ENCODE measurements around the gene FBXO44.

FBXO44 gene

DNA sequence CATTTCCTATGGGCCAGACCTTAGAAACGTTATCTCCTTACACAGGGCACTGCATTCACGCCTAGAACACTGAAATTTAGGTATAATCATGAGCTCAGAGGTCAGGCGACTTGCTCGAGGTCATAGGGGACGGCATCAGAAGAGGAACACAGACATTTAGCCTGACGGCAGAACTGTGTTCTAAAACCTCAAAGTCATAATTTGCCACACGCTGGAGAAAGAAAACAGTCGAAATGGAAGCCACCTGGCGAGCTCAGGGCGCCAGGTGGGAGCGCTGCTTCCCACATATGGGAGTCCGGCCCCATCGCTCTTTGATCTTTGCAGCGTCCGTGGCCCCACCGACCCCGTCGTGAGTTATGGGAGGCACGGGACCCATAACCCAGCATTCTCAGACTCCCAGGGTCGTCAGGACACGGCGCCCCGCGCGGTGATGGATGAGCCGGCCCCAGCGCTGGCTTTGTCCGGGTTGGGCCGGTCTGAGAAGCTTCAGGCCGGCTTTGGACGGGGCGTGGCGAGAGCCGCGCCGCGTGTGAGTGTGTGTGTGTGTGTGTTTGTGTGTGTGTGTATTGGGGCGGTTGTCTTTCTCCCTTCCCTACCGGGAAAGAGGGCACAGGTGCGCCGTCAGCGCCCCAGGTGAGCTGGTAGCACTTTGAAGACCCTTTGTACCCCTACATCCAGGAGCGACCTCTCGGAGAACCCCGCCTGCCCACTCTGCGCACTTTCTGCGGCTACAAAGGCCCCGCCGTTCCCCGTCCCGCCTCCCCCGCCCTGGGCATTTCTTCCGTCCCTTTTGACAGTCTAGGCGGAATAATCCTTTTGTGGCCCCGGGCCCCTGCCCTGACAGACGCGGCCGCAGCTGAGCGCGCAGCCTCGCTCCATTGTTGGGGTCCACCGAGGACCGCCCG is 36.0 kb downstream of the FBXO44 start:
- no peak for DNase-seq (ENCODE audit: low read depth)

DNA sequence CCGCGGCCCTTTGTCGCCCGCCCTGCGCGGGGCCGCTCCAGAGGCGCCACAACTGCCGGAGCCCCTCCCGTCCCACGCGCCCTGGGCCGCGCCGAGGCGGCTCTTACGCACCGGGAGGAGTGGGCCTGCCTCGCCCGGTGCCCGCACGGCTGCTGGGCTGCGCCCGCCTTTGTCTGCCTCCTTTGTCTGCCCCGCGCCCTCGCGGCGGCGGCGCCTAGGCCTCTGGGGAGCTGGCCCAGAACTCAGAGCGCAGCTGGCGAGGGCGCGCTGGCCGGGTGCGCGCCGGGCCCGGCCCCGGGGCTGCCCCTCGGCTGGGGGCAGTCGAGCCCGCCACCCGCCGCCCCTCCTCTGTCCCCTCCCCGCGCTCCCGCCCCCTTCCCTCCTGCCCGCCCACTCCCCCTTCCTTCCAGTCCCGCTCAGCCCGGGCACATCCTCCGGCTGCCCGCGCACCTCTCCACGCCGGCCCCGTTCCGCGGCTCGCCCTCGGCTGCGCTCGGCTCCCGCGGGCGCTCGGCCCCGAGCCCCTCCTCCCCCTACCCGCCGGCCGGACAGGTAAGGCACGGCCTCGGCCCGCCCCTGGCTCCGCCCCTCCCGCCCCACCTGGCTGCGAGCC is 36.7 kb downstream of the FBXO44 start, which contains the start of gene DRAXIN:
Gene DRAXIN (plus strand): TSS at position 409 of the 613 bp plus-strand sequence. CDS start 14,549 bp downstream, outside the sequence.
- DNase-seq (ENCODE audit: low read depth): no peak

DNA sequence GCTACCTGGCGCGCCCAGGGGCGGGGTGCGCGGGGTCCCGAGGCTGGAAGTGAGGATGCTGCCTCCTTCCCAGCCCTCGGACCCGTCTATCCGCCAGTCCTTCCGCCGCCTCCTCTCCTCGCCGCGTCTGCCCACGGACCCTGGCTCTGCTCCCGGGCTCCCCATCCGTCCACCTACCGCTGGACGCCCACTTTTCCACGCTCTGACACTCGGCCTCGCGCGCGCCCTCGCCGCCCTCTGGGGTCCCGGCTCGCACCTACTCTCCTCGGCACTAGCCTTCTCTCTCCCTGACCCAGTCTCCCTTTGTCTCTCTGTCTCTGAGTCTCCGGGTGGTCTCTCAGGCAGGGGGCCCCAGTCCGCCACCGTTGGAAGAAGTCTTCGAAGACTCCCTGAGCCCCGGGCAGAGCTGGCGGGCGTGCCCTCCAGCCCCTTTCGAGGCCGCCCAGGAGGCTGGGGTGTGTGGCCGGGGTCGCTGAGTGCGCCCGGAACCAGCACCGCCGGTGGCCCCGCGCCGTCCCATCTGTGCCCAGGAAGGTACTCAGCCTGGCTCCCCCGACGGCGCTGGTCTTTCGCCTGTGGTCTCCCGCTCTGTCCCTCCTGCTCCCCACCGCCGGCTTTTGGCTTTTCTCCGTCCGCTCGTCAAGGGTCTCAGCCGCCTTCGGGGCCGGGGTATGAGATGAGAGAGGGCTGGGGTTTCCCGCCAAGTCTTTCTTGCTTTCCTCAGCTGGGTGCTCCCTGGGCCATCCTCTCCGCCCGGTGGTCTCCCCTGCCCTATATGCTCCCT is 37.4 kb downstream of the FBXO44 start:
- no peak for DNase-seq (ENCODE audit: low read depth)

DNA sequence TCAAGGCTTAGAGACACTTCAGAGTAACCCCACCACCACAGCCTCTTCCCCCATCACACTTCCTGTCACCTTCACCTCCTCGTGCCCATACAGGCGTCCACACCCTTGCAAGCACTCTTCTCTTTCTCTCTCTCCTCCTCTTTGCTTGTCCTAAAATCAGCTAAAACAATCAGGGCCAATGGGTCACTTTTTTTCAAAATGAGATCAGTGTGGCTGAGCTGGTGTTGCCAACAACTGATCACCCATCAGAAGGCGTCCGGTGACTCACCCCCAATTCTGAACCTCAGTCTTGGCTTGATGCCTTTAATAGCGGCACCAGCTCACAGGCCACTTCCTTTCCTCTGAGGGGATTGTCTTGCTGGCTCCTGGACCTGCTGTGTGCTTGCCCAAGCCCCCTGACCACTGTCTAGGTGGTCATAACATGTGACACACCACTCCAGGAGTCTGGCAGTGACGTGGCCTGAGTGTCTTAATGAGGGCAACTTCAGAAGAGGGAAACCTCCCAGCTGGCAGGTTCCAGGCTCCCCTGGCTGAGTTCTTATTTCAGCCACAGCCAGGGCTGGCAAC is 38.4 kb downstream of the FBXO44 start:
- no peak for DNase-seq (ENCODE audit: low read depth)

DNA sequence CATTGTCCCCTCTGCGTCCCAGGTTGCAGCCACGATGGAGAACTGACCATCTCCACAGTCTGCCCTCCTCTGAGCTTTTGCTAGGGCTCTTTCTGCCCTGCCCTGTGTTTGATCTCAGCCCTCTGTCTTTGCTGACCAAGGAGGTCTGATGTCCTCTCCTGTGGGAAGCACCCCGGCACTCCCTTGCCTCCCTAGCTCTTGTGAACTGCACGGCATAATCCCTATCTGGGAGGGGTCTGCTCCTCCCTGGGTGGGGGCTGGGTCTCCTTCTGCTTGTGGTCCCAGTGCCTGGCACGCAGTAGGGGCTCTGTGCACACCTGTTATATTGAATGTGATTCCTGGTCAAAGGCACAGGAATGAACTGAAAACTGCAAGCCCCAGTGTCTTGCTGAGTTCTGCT is 39.2 kb downstream of the FBXO44 start:
- no peak for DNase-seq (ENCODE audit: low read depth)

DNA sequence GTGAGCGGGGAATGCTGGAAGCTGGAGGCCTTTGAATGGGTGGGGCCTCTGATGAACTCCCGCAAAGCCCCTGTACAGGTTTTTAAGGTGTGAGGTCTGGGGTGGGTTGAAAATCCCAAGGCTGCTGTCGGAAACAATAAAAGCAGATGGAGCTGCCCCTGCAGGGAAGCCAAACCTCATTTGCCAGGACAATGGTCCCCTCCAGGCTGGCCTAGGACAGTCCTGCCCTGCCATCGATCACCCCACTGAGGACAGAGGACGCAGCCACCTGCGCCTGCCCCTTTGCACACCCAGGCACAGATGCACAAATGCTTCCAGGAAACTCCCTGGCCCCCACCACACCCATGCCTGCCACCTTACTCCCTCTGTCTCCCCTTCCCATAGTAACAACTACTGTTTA is 41.2 kb downstream of the FBXO44 start:
- no peak for DNase-seq (ENCODE audit: low read depth)

DNA sequence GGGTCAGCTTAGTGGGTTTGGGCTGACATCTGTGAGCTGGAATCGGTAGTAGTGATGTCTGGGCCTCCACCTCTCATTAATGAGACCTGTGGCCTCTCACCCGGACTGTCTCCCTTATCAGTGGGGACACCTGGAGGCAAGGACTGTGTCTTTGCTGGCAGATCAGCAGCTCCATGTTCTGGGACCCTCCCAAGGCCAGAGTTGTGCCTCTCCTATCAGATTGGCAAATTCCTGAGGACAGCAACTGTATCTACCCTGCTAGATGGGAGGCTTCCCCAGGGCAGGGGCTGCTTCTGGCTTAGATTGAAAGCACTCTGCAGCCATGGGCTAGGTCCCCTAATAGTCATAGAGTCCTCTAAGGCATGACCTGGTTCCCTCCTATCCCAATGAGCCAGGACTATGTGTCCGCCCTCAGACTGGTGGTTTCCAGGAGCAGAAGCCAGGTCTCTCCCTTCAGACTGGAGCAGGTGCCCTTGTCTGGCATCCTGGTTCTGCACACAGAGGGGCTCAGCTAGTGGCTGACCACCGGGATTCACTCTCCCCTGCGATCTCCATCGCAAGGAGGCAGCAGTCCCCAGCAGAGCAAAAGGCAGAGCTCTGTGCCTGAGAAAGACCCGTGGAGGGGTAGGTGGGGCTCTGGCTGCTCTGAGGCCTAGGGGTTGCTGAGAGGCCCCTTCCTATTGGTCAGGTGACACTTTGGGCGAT is 42.7 kb downstream of the FBXO44 start:
- DNase-seq (ENCODE audit: low read depth): no peak

DNA sequence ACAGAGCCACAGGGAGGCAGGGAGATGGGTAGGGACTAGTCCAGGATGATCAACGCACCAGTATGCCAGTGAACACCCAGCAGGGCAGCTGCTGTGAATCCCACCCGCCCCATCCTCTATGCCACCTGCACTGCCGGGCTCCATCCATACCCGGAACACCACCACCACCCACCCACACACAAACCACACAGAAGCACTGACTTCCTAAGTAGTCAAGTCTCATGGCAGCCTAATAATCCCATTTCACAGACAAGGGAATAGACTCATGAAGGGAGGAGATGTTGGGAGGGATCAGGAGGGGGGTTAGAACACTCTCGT is 43.2 kb downstream of the FBXO44 start:
- DNase-seq (ENCODE audit: low read depth): no peak

DNA sequence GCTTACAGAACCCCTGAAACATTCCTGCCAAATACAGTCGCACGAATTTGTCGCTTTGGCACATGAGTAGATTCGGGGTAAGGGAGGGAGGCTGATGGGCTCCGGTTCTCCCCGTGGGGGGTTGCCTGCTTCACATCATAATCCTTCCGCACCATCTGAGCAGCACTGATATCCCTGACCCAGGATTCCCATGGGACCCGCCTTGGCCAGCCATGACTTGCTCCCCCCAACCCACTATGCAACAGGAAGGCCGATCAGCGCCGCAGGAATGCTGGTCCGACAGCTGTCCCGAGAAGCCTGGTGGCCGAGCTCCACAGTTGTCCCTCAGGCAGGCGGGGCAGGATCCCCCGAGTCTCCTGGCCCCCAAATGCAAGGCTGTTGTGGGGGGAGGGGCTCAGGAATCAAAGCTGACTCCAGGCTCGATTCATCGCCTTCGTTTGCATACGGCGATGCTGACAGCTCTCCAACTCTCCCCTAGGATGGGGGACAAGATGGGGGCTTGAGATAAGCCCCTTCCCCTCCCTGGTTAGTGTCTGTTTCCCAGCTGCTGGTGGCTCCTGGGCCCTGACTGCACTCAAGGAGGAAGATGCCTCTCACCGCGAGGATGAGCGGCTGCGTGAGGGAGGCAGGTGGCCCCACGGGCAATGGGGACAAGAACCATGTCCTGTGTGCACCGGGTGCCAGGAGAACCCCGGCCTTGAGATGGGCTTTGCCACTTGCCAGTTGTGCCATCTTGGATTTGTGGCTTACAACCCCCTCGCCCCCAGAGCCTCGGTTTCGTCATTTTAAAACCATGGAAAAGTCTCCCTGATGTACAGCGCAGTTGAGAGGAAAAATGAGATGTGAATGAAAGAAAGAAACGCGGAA is 46.2 kb downstream of the FBXO44 start:
- DNase-seq (ENCODE audit: low read depth): no peak

DNA sequence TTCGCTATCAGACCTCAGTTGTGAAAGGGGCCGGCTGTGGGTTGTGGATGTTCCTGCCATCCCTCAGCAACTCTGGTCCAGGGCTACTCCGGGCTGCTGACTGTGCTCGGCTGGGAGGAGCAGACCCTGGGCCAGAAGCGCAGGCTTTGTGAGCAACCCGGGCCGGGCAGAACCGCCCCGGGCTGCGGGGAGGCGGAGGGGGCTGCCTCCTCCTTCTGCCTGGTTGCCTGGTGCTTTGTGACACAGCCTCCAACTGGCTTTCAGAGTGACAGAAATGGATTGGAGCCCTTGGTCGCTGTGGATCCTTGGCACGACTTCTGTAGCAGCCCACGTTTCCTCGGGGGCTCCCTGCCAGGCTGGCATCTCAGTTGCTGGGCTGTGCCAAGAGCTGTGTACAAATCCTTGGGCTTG is 46.9 kb downstream of the FBXO44 start:
- DNase-seq (ENCODE audit: low read depth): no peak

DNA sequence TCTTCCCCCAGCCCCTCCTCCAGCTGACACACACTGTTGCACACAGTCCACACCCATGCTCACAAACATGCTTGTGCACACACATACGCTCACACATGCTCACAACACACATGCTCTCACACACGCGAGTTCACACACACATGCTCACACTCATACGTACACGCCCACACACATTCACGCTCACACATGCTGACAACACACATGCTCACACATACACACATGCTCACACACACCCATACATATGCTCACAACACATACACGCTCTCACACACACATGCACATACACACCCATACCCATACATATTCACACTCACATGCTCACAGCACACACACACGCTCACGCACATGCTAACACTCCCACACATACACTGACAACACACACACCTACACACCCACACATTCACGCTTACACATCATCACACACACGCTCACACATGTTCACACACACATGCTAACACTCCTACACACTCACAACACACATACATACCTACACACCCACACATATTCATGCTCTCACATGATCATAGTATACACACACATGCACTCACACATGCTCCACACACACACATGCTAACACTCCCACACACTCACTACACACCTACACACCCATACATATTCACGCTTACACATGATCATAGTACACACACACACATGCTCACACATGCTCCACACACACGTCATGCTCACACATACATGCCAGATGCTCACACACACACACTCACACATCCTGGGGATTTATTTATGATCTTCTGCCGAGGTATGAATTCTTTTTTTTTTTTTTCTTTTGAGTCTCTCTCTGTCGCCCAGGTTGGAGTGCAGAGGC is 47.5 kb downstream of the FBXO44 start:
- DNase-seq (ENCODE audit: low read depth): no peak

DNA sequence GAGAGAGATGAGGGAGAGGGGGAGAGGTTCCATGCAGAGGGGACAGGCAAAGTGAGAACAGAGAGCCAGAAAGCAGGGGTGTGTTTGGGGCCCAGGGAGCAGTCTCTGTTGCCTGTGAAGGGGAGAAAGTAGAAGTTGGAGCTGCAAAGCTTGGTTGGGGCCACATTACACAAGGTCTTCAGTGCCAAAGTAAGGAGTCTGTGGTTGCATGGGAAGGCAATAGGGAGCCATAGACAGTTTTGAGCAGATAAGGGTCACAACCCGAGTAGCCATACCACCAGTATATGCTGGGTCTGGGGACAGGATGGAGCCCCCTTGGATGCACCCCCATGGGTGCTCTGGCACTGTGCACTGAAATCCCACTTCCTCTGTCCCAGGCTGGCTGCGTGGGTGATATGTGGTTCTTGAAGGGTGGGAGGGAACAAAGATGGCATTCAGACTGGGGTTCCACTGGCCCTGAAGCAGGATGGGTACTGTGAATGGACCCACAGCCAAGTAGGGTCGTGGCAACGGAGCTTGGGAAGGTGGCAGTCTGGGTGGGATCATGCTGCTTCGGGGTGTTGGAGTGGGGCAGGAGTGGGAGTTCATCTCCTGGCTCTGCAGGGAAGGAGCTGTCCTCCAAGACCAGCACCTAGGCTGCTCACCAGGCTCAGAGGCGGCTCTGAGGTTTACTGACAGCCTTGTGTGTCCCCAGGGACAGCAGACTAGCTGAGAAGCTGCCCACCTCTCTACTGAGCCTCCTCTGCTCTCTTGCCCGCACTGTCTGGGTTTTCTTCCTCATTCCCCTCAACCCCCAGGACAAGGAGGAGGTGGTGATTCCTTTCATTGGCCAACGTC is 48.9 kb downstream of the FBXO44 start:
- no peak for DNase-seq (ENCODE audit: low read depth)

DNA sequence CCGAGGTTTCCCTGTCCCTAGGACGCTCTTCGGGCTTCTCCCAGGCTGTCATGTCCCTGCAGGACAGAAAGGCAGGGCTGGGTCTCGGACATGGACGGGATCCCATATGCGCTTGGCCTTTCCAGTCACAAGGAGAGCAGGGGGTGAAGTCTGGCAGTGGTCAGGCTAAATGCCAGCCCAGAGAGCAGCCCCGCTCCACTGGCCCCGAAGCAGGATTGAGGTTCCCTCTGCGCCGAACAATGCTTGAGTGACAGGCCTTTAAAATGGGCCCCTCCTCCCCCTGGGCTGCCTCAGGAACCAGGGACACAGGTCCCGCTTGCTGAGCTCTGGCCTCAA is 49.5 kb downstream of the FBXO44 start:
- no peak for DNase-seq (ENCODE audit: low read depth)

DNA sequence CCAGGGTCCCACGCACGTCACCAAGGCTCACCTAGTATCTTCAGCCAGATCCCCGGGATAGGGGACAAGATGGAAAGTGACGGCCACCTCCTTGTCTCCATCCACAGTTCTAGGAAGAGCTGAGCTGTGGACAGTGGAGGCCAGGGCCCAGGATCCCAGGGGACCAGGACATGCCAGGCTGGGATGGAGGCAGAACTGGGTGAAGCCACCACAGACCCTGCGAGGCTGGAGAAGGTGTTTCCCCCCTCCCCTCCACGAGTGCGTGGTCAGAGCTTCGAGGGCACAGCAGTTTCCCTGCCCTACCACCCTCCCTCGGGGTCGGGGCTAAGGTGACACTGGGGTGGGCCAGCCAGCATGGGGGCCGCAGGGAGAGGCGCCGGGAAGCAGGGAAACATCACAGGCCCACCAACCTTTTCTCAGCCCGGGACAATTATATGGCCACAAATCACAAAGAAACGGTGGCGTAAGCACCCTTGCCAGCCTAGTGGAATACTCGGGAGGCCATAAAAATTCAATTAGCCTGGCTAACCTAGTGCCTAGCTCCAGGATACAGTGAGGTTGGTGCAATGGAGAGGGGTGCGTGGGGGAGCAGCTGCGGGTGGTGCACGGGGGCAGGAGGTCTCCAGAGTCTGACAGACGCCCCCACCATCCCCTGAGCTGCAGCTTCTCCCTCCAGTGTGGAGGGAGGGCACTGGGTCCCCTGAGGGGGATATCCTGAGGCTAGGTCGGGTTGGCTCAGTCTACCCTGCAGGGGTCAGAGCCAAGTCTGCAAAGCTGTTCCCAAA is 50.2 kb downstream of the FBXO44 start:
- no peak for DNase-seq (ENCODE audit: low read depth)

DNA sequence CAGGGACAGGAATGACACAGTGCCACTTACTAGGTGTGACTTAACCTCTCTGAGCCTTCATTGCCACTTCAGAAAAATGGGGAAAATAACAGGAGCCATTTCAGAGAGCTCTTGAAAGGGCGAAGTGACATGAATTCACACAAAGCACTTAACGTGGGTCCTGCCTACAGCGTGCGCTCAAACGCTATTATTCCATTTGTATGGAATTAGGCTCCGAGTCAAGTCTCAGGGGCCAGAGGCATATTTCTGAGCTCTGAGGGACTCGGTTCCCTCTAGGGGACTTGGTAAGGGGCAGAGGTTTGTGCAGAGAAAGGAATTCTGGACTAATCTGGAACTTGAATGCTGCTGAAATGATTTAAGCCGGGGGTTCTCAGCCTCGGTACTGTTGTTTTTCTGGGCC is 50.9 kb downstream of the FBXO44 start:
- no peak for DNase-seq (ENCODE audit: low read depth)

DNA sequence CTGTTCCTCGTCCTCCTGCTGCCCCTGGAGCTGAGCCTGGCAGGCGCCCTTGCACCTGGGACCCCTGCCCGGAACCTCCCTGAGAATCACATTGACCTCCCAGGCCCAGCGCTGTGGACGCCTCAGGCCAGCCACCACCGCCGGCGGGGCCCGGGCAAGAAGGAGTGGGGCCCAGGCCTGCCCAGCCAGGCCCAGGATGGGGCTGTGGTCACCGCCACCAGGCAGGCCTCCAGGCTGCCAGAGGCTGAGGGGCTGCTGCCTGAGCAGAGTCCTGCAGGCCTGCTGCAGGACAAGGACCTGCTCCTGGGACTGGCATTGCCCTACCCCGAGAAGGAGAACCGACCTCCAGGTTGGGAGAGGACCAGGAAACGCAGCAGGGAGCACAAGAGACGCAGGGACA is 51.6 kb downstream of the FBXO44 start:
- DNase-seq (ENCODE audit: low read depth): no peak

DNA sequence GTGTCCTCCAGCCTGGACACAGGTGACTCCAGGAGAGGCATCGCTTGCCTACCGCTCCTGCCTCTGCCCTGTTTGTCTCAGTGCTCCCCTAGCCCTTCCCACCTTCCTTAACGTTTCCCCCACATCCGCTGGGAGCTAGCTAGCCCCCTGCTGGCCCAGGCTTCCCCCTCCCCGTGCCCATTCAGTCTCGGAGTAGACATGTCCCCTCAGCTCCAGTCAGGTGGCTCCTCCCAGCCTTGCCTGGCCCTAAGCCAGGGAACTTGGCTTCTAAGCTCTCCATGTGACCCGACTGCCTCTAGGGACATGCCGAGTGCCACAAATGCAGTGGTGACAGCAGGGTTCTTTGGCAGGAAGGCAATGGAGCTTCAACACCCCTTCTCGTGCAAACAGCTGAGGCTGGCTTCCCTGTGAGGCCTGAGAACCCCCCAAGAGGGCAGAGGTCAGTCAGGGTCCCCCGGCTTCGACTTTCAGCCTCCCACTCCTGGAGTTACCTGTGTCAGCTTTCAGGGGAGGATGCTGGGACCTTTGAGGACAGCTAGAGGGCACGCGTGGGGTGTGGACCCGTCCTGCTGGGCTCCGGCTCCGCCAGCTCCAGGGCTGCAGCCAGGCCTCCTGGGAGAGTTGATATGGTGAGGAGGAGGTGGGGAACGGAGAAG is 53.1 kb downstream of the FBXO44 start:
- DNase-seq (ENCODE audit: low read depth): no peak
